IPS-20b (cell line): ENCODE measurements around the gene BRIP1.
"Not testable (repeated sequence)": the region's sequence is repeated elsewhere in the genome, so short reads cannot be mapped to it uniquely, and the experiment has no call there.

Experiments used
- H3K27ac ChIP-seq: one replicate; pipeline ENCODE4 v1.5.1; 2013; ENCODE audit warnings: low read length
- H3K27me3 ChIP-seq: 2 replicates; pipeline ENCODE4 v1.6.1; 2013; ENCODE audit warnings: mild to moderate bottlenecking, low read length, inconsistent platforms; ENCODE audit not compliant: insufficient read depth
- H3K36me3 ChIP-seq: 2 replicates; pipeline ENCODE4 v1.6.1; 2013; ENCODE audit warnings: low read depth, mild to moderate bottlenecking, inconsistent platforms, low read length, moderate library complexity; ENCODE audit not compliant: insufficient read depth
- H3K4me1 ChIP-seq: 2 replicates; pipeline ENCODE4 v1.6.1; 2013; ENCODE audit warnings: mild to moderate bottlenecking, control low read depth, inconsistent platforms, low read length, moderate library complexity; ENCODE audit not compliant: insufficient read depth
- H3K4me3 ChIP-seq: 2 replicates; pipeline ENCODE4 v1.5.1; 2013; ENCODE audit warnings: mild to moderate bottlenecking, low read length, inconsistent platforms
- H3K9ac ChIP-seq: 2 replicates; pipeline ENCODE4 v1.6.1; 2013; ENCODE audit warnings: low read depth, mild to moderate bottlenecking, inconsistent platforms, low read length, moderate library complexity
- H3K9me3 ChIP-seq: 2 replicates; pipeline ENCODE4 v1.6.1; 2013; ENCODE audit warnings: mild to moderate bottlenecking, low read depth, low read length, inconsistent platforms; ENCODE audit not compliant: insufficient read depth

BRIP1 gene

GRCh38 chr17:61794792-61795191, 68.5 kb downstream of the BRIP1 start:
- H3K27me3 ChIP-seq: no peaks in the 10 kb centered on the region
- H3K27ac ChIP-seq: no peak overlapping the region
- peaks cover 66% of the 10 kb centered on the region for H3K36me3 ChIP-seq
- H3K4me3 ChIP-seq: no peak overlapping the region
- no peak overlapping the region for H3K9ac ChIP-seq
- H3K4me1 ChIP-seq: no peaks in the 10 kb centered on the region
- no peaks in the 10 kb centered on the region for H3K9me3 ChIP-seq

GRCh38 chr17:61794242-61794641, 69.1 kb downstream of the BRIP1 start:
- Histone ChIP-seq H3K4me3 (no peak overlapping the region), H3K36me3 (peaks cover 65% of the 10 kb centered on the region), H3K27me3 (no peaks in the 10 kb centered on the region), H3K9ac (no peak overlapping the region), H3K9me3 (no peaks in the 10 kb centered on the region), H3K27ac (no peak overlapping the region), H3K4me1 (no peaks in the 10 kb centered on the region)

GRCh38 chr17:61793565-61793964, 69.8 kb downstream of the BRIP1 start:
- Histone ChIP-seq H3K4me1 (no peaks in the 10 kb centered on the region), H3K27ac (no peak overlapping the region), H3K36me3 (peaks cover 59% of the 10 kb centered on the region), H3K4me3 (no peak overlapping the region), H3K9ac (no peak overlapping the region), H3K27me3 (no peaks in the 10 kb centered on the region), H3K9me3 (no peaks in the 10 kb centered on the region)

- Histone ChIP-seq H3K9ac (no peak overlapping the region), H3K36me3 (peaks cover 29% of the 10 kb centered on the region)
These were observed 73.5 kb downstream of the BRIP1 start for GRCh38 chr17:61789872-61790271.

GRCh38 chr17:61786088-61786487, 77.2 kb downstream of the BRIP1 start:
- no peak overlapping the region for H3K4me3 ChIP-seq
- H3K27ac ChIP-seq: no peak overlapping the region
- H3K27me3 ChIP-seq: no peaks in the 10 kb centered on the region
- H3K36me3 ChIP-seq: peaks cover 12% of the 10 kb centered on the region; the same call in 1 of the 2 replicates
- H3K9ac ChIP-seq: no peak overlapping the region
- no peaks in the 10 kb centered on the region for H3K4me1 ChIP-seq
- H3K9me3 ChIP-seq: no peaks in the 10 kb centered on the region

More at GRCh38 chr17:61789872-61790271, 73.5 kb downstream of the BRIP1 start:
- H3K27ac ChIP-seq: no peak overlapping the region
- H3K4me3 ChIP-seq: no peak overlapping the region
- H3K9me3 ChIP-seq: no peaks in the 10 kb centered on the region
- no peaks in the 10 kb centered on the region for H3K27me3 ChIP-seq
- no peaks in the 10 kb centered on the region for H3K4me1 ChIP-seq

- H3K4me3 ChIP-seq: no peak overlapping the region
- H3K4me1 ChIP-seq: no peaks in the 10 kb centered on the region
- H3K27me3 ChIP-seq: no peaks in the 10 kb centered on the region
- no peak overlapping the region for H3K9ac ChIP-seq
- no peaks in the 10 kb centered on the region for H3K9me3 ChIP-seq
- H3K27ac ChIP-seq: no peak overlapping the region
- H3K36me3 ChIP-seq: peaks cover 15% of the 10 kb centered on the region; the same call in 1 of the 2 replicates
These were observed 78.8 kb downstream of the BRIP1 start for GRCh38 chr17:61784510-61784909.

- Histone ChIP-seq H3K4me3 (no peak overlapping the region), H3K9me3 (no peaks in the 10 kb centered on the region), H3K4me1 (no peaks in the 10 kb centered on the region), H3K36me3 (peaks cover 15% of the 10 kb centered on the region; the same call in 1 of the 2 replicates), H3K27ac (no peak overlapping the region), H3K9ac (no peak overlapping the region), H3K27me3 (no peaks in the 10 kb centered on the region)
These were observed 79.6 kb downstream of the BRIP1 start for GRCh38 chr17:61783556-61784304.

GRCh38 chr17:61783120-61783519, 80.2 kb downstream of the BRIP1 start:
- Histone ChIP-seq H3K9ac (no peak overlapping the region), H3K27me3 (no peaks in the 10 kb centered on the region), H3K4me3 (no peak overlapping the region), H3K27ac (no peak overlapping the region), H3K4me1 (no peaks in the 10 kb centered on the region), H3K9me3 (no peaks in the 10 kb centered on the region), H3K36me3 (peaks cover 15% of the 10 kb centered on the region; the same call in 1 of the 2 replicates)

GRCh38 chr17:61782683-61783082, 80.6 kb downstream of the BRIP1 start:
- no peak overlapping the region for H3K4me3 ChIP-seq
- H3K4me1 ChIP-seq: no peaks in the 10 kb centered on the region
- H3K27me3 ChIP-seq: no peaks in the 10 kb centered on the region
- H3K9ac ChIP-seq: no peak overlapping the region
- H3K36me3 ChIP-seq: peaks cover 15% of the 10 kb centered on the region; the same call in 1 of the 2 replicates
- no peaks in the 10 kb centered on the region for H3K9me3 ChIP-seq
- no peak overlapping the region for H3K27ac ChIP-seq

- Histone ChIP-seq H3K4me1 (no peaks in the 10 kb centered on the region), H3K27me3 (no peaks in the 10 kb centered on the region), H3K9ac (no peak overlapping the region), H3K9me3 (peaks cover 18% of the 10 kb centered on the region), H3K36me3 (peaks cover 29% of the 10 kb centered on the region), H3K4me3 (no peak overlapping the region), H3K27ac (no peak overlapping the region)
These were observed 88.0 kb downstream of the BRIP1 start for GRCh38 chr17:61775364-61775763.

- Histone ChIP-seq H3K4me3 (no peak overlapping the region), H3K9me3 (peaks cover 18% of the 10 kb centered on the region), H3K27ac (no peak overlapping the region), H3K4me1 (no peaks in the 10 kb centered on the region), H3K36me3 (peaks cover 30% of the 10 kb centered on the region), H3K27me3 (no peaks in the 10 kb centered on the region), H3K9ac (no peak overlapping the region)
These were observed 88.6 kb downstream of the BRIP1 start for GRCh38 chr17:61774724-61775123.

GRCh38 chr17:61774087-61774486, 89.2 kb downstream of the BRIP1 start:
- not testable (repeated sequence) for H3K9ac ChIP-seq, H3K27me3 ChIP-seq, H3K4me3 ChIP-seq, H3K27ac ChIP-seq, H3K4me1 ChIP-seq
- Histone ChIP-seq H3K9me3 (peaks cover 18% of the 10 kb centered on the region), H3K36me3 (peaks cover 36% of the 10 kb centered on the region)
